ENCODE results near the gene CSAD.
"Not testable (repeated sequence)": the region's sequence is repeated elsewhere in the genome, so short reads cannot be mapped to it uniquely, and the experiment has no call there.

Gene CSAD

DNA sequence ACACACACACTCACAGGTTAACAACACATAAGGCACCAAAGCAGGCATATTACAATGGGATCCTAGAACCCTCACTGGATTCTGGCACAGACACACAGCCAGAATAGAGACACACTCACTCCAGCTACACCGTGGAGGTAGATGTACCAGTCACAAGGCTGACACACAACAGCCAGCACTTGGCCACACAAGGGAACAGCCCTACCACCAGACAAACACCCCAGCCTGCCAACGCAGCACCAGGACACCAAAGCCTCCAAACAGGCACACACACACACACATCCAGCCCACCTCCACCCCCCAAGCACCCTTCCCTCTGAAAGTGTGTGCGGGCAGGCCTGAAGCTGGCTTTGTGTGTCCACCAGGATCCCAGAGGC, 37.2 kb upstream of the CSAD start:
- DNase-seq (ENCODE audit: low read depth): no peak

DNA sequence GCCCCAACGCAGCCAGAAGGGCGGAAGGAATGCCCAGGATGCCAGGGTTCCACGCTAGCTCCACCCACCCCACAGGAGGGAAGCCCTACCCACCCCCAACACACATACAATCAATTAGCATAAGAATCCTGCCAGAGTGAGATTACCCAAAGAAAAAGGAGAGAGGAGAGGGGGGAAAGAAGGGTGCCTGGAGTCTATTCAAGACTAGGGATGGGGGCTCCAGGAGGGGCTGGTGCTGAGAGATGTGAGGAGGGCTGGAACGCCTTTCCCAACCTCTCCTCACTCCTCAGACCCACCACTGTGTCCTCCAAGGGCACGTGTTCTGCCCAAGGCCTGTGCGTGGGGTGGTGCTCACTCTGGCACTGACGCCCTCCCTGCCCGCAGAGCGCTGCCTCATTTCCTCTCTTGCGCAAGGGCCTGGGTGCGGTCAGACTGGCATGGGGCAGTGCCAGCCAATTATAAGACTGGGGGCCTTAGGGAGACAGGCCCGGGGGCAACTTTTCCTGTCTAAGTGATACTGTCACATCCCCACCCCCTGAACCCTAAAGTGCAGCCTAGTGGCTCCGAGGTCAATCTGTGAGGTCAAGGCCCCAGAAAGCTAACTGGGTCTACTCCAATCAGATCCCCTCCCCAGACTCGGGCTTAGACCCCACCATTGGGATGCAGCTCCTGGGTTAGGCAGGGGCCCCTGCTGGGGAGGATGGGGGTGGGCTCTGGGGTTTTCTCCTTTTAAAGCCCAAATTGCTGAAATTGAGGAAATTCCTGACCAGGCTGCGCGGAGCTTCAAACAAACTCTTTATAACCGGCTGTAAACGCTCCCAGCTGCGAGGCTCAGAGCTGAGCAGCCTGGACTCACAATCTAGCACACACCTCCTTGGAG, 36.6 kb upstream of the CSAD start:
- DNase-seq (ENCODE audit: low read depth): peak; percentile 55

DNA sequence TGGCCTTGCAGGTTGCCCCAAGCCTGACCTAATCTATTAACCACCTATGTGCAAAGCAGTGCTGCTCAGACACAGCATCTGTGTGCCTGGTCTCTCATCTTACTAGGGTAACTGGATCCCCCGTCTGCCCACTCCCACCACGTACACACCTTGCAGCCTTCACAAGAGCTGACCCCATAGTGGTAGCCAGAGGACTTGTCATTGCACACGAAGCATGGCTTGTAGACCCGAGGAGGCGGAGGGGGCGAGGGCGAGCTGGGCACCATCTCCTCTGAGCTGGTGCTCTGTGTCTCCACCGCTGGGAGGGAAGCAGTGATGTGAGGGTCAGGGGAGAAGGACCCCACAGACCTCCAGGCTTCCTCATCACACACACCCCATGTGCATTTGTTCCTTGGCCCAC, 34.8 kb upstream of the CSAD start:
- DNase-seq (ENCODE audit: low read depth): no peak

DNA sequence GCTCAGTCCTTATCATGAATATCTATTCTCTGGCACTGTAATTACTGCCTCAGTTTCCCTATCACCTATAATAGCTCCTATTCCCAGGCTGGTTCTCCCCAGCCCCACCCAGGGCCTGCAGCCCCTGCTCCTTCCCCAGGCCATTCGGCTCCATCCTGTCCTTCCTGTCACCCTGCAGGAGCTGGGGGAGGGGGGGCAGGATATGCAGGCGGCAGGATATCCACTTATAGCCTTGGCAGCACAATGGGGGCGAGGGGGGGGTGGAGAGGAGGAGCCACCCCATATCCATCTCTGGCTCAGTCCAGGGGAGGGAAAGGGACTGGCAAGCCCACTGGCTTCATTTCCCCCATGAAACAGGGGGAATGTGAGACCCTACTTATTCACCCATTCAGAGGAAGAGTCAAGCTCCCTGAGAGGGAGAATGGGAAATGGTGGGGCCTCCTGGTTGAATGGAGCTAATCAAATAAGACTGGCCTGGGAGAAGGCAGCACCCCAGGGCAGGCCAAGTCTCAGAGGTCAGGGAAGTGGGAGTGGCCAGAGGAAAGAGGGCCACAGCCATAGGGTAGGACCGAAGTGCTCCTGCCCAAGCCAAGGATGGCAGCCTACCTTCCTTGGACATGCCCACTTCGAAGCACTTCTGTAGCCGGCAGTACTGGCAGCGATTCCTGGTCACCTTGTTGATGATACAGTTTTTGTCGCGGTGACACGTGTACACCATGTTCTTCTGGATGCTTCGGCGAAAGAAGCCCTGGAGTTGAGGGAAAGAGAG, 34.1 kb upstream of the CSAD start:
- no peak for DNase-seq (ENCODE audit: low read depth)

DNA sequence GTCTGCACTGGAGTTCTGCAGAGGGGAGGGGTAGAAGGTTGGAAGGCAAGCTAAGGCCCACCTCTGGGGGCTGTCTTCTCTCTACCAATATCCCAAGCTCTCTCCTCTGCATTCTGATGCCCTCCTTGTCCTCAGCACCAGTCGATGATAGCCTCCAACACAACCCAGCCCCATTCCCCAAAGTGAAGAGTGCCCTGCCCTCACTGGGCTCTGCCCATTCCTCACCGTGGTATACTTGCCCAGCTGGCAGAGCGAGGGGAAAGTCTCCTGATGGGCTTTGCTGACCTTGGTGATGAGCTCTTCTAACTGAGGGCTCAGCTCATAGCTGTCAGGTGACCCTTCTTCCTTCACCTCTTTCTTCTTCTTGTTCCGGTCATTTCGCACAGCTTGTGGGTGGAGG, 33.5 kb upstream of the CSAD start:
- DNase-seq (ENCODE audit: low read depth): no peak

DNA sequence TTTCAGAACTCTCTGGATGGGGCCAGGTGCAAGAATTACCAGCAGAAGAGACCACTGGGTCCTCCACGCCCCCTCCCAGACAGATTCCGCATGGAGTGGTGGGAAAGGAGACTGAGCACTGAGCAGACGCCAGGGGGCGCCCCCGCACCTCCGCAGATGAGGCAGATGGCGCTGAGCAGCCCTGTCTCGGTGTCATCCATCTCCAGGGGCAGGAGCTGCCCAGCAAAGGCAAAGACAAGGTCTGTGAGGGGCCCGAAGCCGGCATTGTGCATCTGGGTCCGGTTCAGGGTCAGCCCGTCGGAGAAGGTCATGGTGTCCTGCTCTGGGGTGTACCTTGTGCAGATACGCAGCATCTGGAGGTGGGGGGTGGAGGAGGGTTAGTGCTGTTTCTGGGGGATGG, 32.6 kb upstream of the CSAD start:
- DNase-seq (ENCODE audit: low read depth): peak; percentile 82

DNA sequence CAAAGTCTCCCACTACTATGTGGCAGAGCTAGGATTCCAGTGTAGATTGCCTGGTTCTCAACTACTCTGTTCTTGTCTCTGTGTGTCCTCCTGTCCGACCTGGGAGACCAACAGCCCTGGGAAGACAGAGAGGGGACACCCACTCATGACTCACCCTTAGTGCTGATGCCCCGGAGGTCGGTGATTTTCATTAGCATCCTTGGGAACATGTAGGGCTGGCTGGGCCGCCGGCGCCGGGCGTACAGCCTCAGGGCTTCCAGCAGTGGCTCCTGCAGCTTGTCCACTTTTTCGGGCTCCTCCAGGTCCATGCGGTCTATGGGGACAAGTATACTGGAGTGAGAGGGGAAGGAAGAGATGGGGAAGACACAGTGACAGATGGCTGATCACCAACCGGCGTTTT, 32.2 kb upstream of the CSAD start:
- no peak for DNase-seq (ENCODE audit: low read depth)

DNA sequence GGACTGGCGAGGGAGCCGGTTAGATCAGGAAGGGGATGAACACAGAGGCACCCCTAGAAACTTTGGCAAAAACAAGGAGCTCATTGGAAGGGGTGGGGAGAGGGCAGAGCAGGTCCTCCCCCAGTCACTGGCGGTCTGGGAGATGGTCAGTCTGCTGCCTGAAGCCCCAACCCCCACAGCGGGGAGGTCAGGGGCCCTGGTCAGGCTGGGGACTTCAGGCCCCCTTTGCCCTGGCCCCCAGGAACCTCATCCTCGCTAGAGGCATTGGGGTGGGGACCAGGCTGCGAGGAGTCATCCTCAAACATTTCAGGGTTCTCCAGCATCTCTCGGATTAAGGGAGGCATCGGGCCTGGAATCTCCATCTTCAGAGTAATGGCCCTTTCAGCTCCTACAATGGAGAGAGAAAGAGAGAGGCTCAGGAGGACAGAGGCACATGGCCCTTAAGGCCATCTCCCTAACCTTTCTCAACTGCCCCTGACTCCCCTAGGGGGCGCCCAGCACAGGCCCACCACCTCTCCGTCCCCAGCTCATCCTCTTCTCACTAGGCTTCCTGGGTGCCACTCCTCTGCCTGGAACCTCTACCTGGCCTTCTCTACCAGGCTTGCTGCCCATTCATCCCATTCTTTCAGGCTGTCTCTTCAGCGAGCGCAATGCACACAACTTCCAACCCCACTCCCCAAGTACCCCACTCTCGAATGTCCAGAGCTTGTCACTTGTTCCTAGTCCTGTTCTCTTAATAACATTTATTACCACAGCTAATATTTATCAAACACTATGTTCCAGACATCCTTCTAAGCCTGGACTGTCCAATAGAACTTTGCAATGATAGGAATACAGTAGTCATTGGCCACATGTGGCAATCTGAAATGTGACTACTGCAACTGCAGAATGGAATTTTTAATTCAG, 31.0 kb upstream of the CSAD start:
- no peak for DNase-seq (ENCODE audit: low read depth)

DNA sequence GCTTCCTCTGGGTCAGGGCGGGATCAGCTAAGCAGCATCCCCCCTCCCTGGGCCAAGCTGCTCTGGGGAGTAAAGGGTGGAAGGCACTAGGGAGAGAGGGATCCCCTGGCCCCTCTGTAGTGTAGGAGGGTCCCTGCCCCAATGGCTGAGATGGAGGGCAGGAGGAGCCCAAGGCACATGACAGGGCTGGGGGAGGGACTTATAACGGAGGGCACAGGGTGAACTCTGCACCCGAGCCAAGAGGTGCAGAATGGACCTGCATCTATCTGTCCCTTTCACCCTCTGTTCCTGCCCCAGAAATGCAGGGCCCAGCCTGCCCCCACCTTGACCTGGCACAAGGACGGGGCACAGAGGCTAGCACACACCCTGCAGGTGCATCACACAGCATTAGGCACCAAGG, 30.1 kb upstream of the CSAD start:
- DNase-seq (ENCODE audit: low read depth): no peak

DNA sequence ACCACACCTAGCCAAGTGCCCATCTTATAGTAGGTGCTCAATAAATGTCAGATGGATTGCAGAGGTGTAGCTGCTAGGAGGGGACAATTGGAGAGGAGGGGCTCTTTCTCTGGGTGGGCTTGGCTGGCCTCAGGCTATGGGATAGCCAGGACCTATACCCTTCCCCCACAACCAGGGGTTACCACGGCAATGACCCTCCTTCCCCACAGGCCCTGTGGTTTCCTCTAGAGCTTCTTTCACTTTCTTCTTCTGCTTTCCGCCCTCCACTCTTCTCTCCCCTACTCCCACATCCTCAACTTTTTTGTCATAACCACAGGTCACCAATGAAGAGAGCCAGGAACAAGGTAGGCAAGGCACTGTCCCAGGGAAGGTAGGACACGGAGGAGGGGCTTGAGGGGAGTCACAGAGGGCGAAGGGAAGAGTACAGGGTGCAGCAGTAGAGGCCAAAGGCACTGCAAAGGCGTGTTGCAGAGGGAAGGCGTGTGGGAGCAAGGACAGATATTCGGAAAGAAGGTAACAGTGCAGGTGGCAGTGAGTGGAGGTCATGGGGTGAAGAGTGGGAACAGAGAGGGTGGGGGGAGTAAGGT, 28.2 kb upstream of the CSAD start:
- DNase-seq (ENCODE audit: low read depth): no peak

DNA sequence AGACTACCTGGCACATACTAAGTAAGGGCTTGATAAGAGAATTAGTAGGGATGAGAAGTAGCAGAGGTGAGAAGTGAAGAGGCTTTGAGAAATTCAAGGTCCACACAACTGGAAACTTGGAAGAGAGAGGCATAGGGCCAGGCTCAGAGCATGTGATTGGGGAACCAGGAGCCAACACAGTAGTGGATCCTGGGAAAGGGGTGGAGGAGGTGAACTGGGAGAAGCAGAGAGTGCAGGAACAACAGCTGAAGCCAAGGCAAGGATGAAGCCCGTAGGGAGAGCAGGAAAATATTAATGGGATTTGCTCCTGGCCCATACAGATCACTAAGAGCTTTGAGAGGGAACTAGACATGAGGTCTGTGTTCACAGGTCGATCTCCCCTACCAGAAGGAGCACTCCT, 27.7 kb upstream of the CSAD start:
- DNase-seq (ENCODE audit: low read depth): no peak

DNA sequence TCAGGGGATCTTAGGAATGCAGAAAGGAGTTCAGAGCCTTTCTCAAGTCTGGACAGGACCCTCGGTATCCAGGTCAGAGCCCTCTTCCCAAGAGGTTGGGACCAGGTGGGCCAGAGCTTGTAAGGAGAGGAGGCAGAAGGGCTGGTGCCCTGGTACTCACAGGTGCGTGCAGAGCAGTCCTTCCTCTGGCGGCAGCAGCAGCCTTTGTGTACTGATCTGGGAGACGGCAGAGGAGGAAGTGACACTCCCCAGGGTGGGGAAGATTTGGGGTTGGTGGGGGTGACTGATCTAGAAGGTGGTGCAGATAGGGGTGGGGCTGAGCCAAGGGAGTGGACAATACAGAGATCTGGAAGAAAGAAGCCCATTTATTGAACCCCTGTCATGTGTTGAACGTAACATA, 26.3 kb upstream of the CSAD start, which contains the start of gene ITGB7:
Gene ITGB7, minus strand, starts transcription at position 210 of the 400 bp plus-strand sequence. CDS start 6,808 bp downstream, outside the sequence.
- peak; percentile 56 for DNase-seq (ENCODE audit: low read depth)

DNA sequence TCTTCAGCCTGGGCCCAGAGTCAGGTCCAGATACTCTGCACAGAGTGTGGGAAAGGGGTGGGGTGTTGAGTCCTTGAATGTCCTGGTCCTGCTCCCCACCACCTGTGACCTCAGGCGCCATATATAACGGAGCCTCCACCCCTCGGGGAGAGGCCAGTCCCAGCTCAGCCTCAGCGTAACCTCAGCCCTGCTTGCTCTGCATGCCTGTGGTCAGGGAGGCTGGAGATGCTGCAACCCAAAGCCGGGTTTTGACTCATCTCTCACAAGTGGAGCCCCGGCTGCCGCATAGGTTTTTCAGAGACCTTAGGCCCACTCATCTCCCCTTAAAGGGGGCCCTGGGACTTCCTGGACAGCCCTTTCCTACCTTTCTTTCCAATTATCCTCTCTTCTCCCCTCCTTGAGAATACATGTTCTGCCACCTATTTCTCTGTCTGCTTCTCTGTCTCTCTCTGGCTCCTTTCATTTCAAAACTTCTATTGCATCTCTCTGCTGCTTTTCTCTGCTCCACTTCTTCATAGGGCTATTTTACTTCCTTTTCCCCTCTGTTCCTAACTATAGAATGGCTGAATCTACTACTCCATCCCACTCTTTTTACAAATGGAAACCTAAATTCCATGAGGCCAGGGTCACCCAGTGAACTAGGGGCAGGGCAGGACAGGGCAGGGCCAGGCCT, 25.2 kb upstream of the CSAD start:
- peak; percentile 75 for DNase-seq (ENCODE audit: low read depth)

DNA sequence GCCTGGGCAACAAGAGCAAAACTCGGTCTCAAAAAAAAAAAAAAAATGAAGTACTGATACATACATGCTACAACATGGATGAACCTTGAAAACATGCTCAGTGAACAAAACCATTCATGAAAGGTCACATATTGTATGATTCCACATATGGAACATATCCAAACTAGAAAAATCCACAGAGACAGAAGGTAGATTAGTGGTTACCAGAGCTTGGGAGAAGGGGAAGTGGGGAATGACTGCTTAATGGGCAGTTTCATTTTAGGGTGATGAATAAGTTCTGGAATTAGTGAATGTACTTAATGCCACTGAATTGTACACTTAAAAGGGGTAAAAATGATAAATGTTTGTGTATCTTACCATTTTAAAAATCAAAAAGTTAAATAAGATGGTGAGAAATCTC, 23.6 kb upstream of the CSAD start:
- DNase-seq (ENCODE audit: low read depth): no peak

DNA sequence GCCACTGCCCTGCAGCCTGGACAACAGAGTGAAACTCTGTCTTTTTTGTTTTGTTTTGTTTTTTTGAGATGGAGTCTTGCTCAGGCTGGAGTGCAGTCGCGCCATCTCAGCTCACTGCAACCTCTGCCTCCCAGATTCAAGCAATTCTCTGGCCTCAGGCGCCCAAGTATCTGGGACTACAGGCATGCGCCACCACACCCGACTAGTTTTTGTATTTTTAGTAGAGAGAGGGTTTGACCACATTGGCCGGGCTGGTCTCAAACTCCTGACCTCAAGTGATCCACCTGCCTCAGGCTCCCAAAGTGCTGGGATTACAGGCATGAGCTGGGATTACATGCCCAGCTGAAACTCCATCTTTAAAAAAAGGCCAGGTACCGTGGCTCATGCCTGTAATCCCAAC, 21.6 kb upstream of the CSAD start:
- not testable (repeated sequence) for DNase-seq (ENCODE audit: low read depth)

DNA sequence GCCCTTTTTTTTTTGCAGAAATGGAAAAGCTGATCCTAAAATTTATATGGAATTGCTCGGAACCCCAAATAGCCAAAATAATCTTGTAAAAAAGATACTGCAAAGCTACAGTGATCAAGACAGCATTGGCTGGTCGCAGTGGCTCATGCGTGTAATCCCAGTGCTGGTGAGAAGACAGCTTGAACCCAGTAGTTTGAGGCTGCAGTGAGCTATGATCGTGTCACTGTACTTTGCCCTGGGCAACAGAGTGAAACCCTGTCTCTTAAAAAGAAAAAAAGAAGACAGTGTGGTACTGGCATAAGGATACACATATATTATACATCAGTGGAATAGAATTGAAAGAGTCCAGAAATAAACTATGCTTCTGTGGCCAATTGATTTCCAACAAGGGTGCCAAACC, 20.9 kb upstream of the CSAD start:
- DNase-seq (ENCODE audit: low read depth): no peak

DNA sequence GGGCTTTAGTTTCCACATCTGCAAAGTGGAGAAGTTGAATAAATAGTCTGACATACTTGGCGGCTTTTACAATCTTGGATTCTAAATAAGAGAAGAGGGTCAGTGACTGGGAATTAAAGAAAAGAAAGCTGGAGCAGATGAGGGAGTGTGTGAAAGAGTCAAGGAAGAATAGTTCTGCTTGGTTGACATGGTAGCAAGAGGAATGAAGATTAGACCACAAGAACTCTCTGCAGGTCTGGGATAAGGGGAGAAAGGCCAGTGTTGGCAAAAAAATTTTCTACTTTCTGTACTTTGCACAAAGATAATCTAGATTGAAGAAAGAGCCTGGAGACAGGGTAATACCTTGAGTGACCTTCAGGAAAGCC, 20.4 kb upstream of the CSAD start:
- no peak for DNase-seq (ENCODE audit: low read depth)

DNA sequence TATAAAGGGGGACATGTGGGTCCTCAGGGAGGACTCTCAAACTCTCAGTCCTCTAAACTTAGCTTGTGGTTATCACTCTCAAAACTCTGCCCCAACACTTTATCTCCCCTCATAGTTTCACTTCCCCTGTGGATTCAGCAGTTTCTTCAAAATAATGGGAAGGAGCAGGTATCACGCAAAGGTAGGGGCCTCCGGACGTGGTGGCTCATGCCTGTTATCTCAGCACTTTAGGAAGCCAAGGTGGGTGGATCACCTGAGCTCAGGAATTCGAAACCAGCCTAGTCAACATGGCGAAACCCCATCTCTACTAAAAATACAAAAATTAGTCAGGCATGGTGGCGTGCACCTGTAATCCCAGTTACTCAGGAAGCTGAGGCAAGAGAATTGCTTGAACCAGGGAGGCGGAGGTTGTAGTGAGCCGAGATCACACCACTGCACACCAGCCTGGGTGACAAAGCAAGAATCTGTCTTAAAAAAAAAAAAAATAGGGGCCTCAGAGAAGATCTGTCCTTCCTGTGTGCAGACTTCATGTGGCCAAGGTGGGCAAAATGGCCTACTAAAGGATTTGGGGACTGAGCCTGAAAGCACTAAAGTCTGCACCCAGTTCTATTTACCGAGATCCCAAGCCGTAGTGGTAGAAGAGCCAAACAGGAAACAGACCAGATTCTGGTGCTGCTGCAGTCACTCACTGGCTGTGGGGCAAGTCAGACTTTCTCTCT, 19.9 kb upstream of the CSAD start:
- no peak for DNase-seq (ENCODE audit: low read depth)

DNA sequence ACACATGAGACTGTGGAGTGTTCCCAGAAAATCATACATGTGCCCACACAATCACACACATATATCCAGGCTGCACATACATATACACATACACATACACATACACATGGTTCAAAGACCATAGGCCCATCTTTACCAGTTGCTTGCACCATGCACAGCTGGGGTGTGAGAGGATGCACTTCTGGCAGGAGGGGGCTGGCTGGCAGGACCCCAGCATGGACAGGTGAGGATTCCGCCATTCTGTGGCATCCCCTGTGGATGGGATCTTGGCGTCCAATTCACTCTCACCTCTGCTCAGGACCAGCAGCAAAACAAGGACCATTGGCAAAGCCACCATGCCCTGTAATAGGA, 19.4 kb upstream of the CSAD start:
- no peak for DNase-seq (ENCODE audit: low read depth)

DNA sequence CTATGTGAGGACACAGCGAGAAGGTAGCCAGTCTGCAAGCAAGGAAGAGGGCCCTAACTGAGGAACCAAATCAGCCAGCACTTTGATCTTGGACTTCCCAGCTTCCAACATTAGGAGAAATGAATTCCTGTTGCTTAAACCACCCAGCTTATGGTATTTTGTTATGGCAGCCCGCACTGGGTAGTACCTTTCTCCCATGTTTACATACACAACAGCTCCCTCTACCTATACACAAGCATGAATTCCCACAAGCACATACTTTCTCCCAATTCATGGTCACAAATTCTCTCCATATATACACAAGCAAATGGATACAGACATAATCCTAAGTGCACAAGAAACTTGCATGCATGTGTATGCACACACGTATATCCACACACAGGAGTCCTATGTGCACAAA, 19.0 kb upstream of the CSAD start:
- DNase-seq (ENCODE audit: low read depth): no peak

Data from activated T-cell treated with anti-CD3 and anti-CD28 coated beads for 48 hours (primary cell).